Measurements from ENCODE around the gene PIK3CD.
"Not testable (repeated sequence)": the region's sequence is repeated elsewhere in the genome, so short reads cannot be mapped to it uniquely, and the experiment has no call there.

Gene PIK3CD

GRCh38 chr1:9690440-9691107 is 39.0 kb downstream of the PIK3CD start:
- no peak for DNase-seq

- DNase-seq: no peak
Observed at GRCh38 chr1:9691108-9691445, 39.5 kb downstream of the PIK3CD start.

- DNase-seq: no peak
Observed at GRCh38 chr1:9691691-9692090, 40.2 kb downstream of the PIK3CD start.

- no peak for DNase-seq
Observed at GRCh38 chr1:9696793-9697192, 45.3 kb downstream of the PIK3CD start.

- DNase-seq: no peak
Observed at GRCh38 chr1:9699361-9699760, 47.8 kb downstream of the PIK3CD start.

- no peak for DNase-seq
Observed at GRCh38 chr1:9700340-9700739, 48.8 kb downstream of the PIK3CD start.

GRCh38 chr1:9701665-9702064 is 50.1 kb downstream of the PIK3CD start:
- no peak for DNase-seq

GRCh38 chr1:9703165-9703509 is 51.6 kb downstream of the PIK3CD start:
- no peak for DNase-seq

- no peak for DNase-seq
Observed at GRCh38 chr1:9703681-9704080, 52.1 kb downstream of the PIK3CD start.

- no peak for DNase-seq
Observed at GRCh38 chr1:9705337-9706093, 54.0 kb downstream of the PIK3CD start.

- no peak for DNase-seq
Observed at GRCh38 chr1:9706178-9706577, 54.6 kb downstream of the PIK3CD start.

GRCh38 chr1:9710037-9710436 is 58.5 kb downstream of the PIK3CD start:
- no peak for DNase-seq

GRCh38 chr1:9711466-9712020 is 60.0 kb downstream of the PIK3CD start:
- DNase-seq: no peak

GRCh38 chr1:9712767-9713166 is 61.2 kb downstream of the PIK3CD start:
- not testable (repeated sequence) for DNase-seq

- no peak for DNase-seq
Observed at GRCh38 chr1:9714257-9714718, 62.8 kb downstream of the PIK3CD start.

GRCh38 chr1:9715536-9716226 is 64.2 kb downstream of the PIK3CD start:
- no peak for DNase-seq

- DNase-seq: no peak
Observed at GRCh38 chr1:9716404-9717192, 65.1 kb downstream of the PIK3CD start.

- DNase-seq: no peak
Observed at GRCh38 chr1:9717193-9718005, 65.9 kb downstream of the PIK3CD start.

- no peak for DNase-seq
Observed at GRCh38 chr1:9718006-9718680, 66.6 kb downstream of the PIK3CD start.

GRCh38 chr1:9719978-9720722 is 68.6 kb downstream of the PIK3CD start:
- no peak for DNase-seq

Measured in NCI-H446 (cell line).